Thymus (tissue), 11 donors: ENCODE results near the gene MDGA2. TPM values are rescaled to one million over a fixed set of nuclear protein-coding genes. Genes with fewer than 3 reads are reported as not detected.

ENCODE experiments used
- DNase-seq, 9 donors: peaks; one replicate each; pipeline ENCODE4 v3.0.0-alpha.2; 2013; ENCODE audit warnings: low spot score in 9 of 9, low read depth in 6 of 9, missing footprints in 1 of 9
- H3K27ac ChIP-seq, 2 donors: one replicate each; pipeline ENCODE4 v1.5.1; 2013; ENCODE audit warnings: control low read depth in 1 of 2, low read depth in 1 of 2, low read length in 1 of 2, mild to moderate bottlenecking in 1 of 2, moderate library complexity in 1 of 2
- H3K27me3 ChIP-seq, 2 donors: one replicate each; pipeline ENCODE4 v1.5.1; 2013; ENCODE audit warnings: low read length in 1 of 2; ENCODE audit not compliant: control insufficient read depth in 2 of 2, insufficient read depth in 1 of 2
- H3K36me3 ChIP-seq, 2 donors: one replicate each; pipeline ENCODE4 v1.5.1; 2013; ENCODE audit warnings: low read length in 1 of 2, mild to moderate bottlenecking in 1 of 2, moderate library complexity in 1 of 2; ENCODE audit not compliant: control insufficient read depth in 2 of 2, insufficient read depth in 2 of 2
- H3K4me1 ChIP-seq, 2 donors: one replicate each; pipeline ENCODE4 v1.5.1; 2013; ENCODE audit warnings: low read length in 2 of 2; ENCODE audit not compliant: control insufficient read depth in 2 of 2, insufficient read depth in 2 of 2
- H3K4me3 ChIP-seq, 2 donors: one replicate each; pipeline ENCODE4 v1.5.1; 2013; ENCODE audit warnings: low read length in 2 of 2, control low read depth in 1 of 2, mild to moderate bottlenecking in 1 of 2
- H3K9me3 ChIP-seq, 2 donors: one replicate each; pipeline ENCODE4 v1.5.1; 2013; ENCODE audit warnings: low read length in 1 of 2, mild to moderate bottlenecking in 1 of 2; ENCODE audit not compliant: control insufficient read depth in 2 of 2, insufficient read depth in 1 of 2
- WGBS: extraction: QIAGEN DNeasy Blood & Tissue Kit; methylation state at CpG from one replicate; pipeline ENCODE4 v1.1.7; 2013; 5-methylcytosine and 5-hydroxymethylcytosine counted together
- polyA plus RNA-seq: library from polyadenylated mRNA; stranded (reverse); fragments of 200-250 nt; gene quantifications from one replicate; pipeline ENCODE4 v1.2.3, GENCODE V29; 2013
- total RNA-seq: library from RNA; stranded (reverse); fragments of 120-200 nt; gene quantifications from one replicate; pipeline ENCODE4 v1.2.4, GENCODE V29; 2013
- donor health status: healthy.

Gene MDGA2
- total and polyA plus RNA-seq, 2 donors: 0.02 to 0.09 TPM

GRCh38 chr14:47008732-47009131 lies 666.7 kb downstream of the MDGA2 start:
- no peak overlapping the region for H3K4me3 ChIP-seq
- 98% methylated on average over 2 of the region's 2 CpGs for WGBS
- no peaks in the 10 kb centered on the region for H3K27me3 ChIP-seq
- no peak for DNase-seq
- H3K4me1 ChIP-seq: no peaks in the 10 kb centered on the region
- no peaks in the 10 kb centered on the region for H3K36me3 ChIP-seq
- H3K27ac ChIP-seq: no peak overlapping the region
- no peaks in the 10 kb centered on the region for H3K9me3 ChIP-seq

GRCh38 chr14:46999661-47000060 lies 675.7 kb downstream of the MDGA2 start:
- Histone ChIP-seq H3K27ac (no peak overlapping the region), H3K9me3 (no peaks in the 10 kb centered on the region), H3K36me3 (no peaks in the 10 kb centered on the region), H3K4me3 (no peak overlapping the region), H3K4me1 (no peaks in the 10 kb centered on the region), H3K27me3 (no peaks in the 10 kb centered on the region)
- WGBS: 71% methylated on average over 1 of the region's 1 CpG
- no peak for DNase-seq

- H3K9me3 ChIP-seq: no peaks in the 10 kb centered on the region
- DNase-seq: no peak
- no peaks in the 10 kb centered on the region for H3K36me3 ChIP-seq
- H3K27ac ChIP-seq: no peak overlapping the region
- H3K4me3 ChIP-seq: no peak overlapping the region
- H3K4me1 ChIP-seq: no peaks in the 10 kb centered on the region
- H3K27me3 ChIP-seq: no peaks in the 10 kb centered on the region
Observed at GRCh38 chr14:46989566-46989965, 685.8 kb downstream of the MDGA2 start.

GRCh38 chr14:46988312-46988711 lies 687.1 kb downstream of the MDGA2 start:
- WGBS: 96% methylated on average over 4 of the region's 4 CpGs
- Histone ChIP-seq H3K36me3 (no peaks in the 10 kb centered on the region), H3K27ac (no peak overlapping the region), H3K4me3 (no peak overlapping the region), H3K9me3 (no peaks in the 10 kb centered on the region), H3K4me1 (no peaks in the 10 kb centered on the region), H3K27me3 (no peaks in the 10 kb centered on the region)
- DNase-seq: no peak

GRCh38 chr14:46985529-46986380 lies 689.6 kb downstream of the MDGA2 start:
- no peaks in the 10 kb centered on the region for H3K4me1 ChIP-seq
- no peak overlapping the region for H3K27ac ChIP-seq
- whole genome bisulfite sequencing: 80% methylated on average over 6 of the region's 6 CpGs
- no peaks in the 10 kb centered on the region for H3K27me3 ChIP-seq
- H3K36me3 ChIP-seq: no peaks in the 10 kb centered on the region
- DNase-seq: no peak
- no peak overlapping the region for H3K4me3 ChIP-seq
- no peaks in the 10 kb centered on the region for H3K9me3 ChIP-seq

GRCh38 chr14:46973295-46973694 lies 702.1 kb downstream of the MDGA2 start:
- DNase-seq: no peak
- no peaks in the 10 kb centered on the region for H3K4me1 ChIP-seq
- no peak overlapping the region for H3K27ac ChIP-seq
- H3K27me3 ChIP-seq: no peaks in the 10 kb centered on the region
- no peak overlapping the region for H3K4me3 ChIP-seq
- H3K9me3 ChIP-seq: no peaks in the 10 kb centered on the region
- no peaks in the 10 kb centered on the region for H3K36me3 ChIP-seq
- 81% methylated on average over 2 of the region's 2 CpGs for WGBS

- WGBS: 85% methylated on average over 3 of the region's 3 CpGs
- no peaks in the 10 kb centered on the region for H3K9me3 ChIP-seq
- H3K4me1 ChIP-seq: no peaks in the 10 kb centered on the region
- H3K27ac ChIP-seq: no peak overlapping the region
- H3K27me3 ChIP-seq: no peaks in the 10 kb centered on the region
- DNase-seq: no peak
- H3K36me3 ChIP-seq: no peaks in the 10 kb centered on the region
- H3K4me3 ChIP-seq: no peak overlapping the region
Observed at GRCh38 chr14:46964378-46964777, 711.0 kb downstream of the MDGA2 start.

- no peak for DNase-seq
- Histone ChIP-seq H3K36me3 (no peaks in the 10 kb centered on the region), H3K27ac (no peak overlapping the region), H3K4me3 (no peak overlapping the region), H3K4me1 (no peaks in the 10 kb centered on the region), H3K27me3 (no peaks in the 10 kb centered on the region), H3K9me3 (no peaks in the 10 kb centered on the region)
- WGBS: 99% methylated on average over 2 of the region's 2 CpGs
Observed at GRCh38 chr14:46951103-46951502, 724.3 kb downstream of the MDGA2 start.

GRCh38 chr14:46940611-46941010 lies 734.8 kb downstream of the MDGA2 start:
- Histone ChIP-seq H3K27me3 (no peaks in the 10 kb centered on the region), H3K36me3 (no peaks in the 10 kb centered on the region), H3K4me3 (no peak overlapping the region), H3K27ac (no peak overlapping the region), H3K4me1 (no peaks in the 10 kb centered on the region), H3K9me3 (no peaks in the 10 kb centered on the region)
- whole genome bisulfite sequencing: 92% methylated on average over 5 of the region's 5 CpGs
- no peak for DNase-seq
